Neural crest cell (in vitro differentiated cells): ENCODE measurements around the gene TMEM238L. TPM values are rescaled to one million over a fixed set of nuclear protein-coding genes. Genes with fewer than 3 reads are reported as not detected.

Experiments
- DNase-seq: peaks from one replicate; pipeline ENCODE4 v3.0.0; 2021; ENCODE audit warnings: low read depth, mixed read lengths, low spot score
- H3K27ac Mint-ChIP-seq: one replicate; pipeline ENCODE4 v1.8.0; 2021; ENCODE audit warnings: mild to moderate bottlenecking, mixed read lengths; ENCODE audit not compliant: unreplicated experiment
- H3K27me3 Mint-ChIP-seq: 2 replicates; pipeline ENCODE4 v1.8.0; 2021; ENCODE audit warnings: low read depth, mild to moderate bottlenecking, mixed read lengths
- H3K36me3 Mint-ChIP-seq: 2 replicates; pipeline ENCODE4 v1.8.0; 2021; ENCODE audit warnings: low read depth, mild to moderate bottlenecking, mixed read lengths
- H3K4me1 Mint-ChIP-seq: 2 replicates; pipeline ENCODE4 v1.8.0; 2021; ENCODE audit warnings: mixed read lengths
- H3K4me3 Mint-ChIP-seq: one replicate; pipeline ENCODE4 v1.8.0; 2021; ENCODE audit warnings: mild to moderate bottlenecking, mixed read lengths
- H3K9me3 Mint-ChIP-seq: 2 replicates; pipeline ENCODE4 v1.8.0; 2021; ENCODE audit warnings: mixed read lengths
- CTCF ChIP-seq: fragments of 200-600 bp; sonication (generic); conservative IDR thresholded peaks from 2 replicates; pipeline ENCODE4 v1.5.0; 2021; ENCODE audit warnings: antibody characterized with exemption, mild to moderate bottlenecking
- total RNA-seq: library from RNA; stranded (reverse); gene quantifications from 2 replicates; pipeline ENCODE4 v1.2.1, GENCODE V29; 2021

Gene TMEM238L
- total RNA-seq, 1 donor from 2014 or later, result not detected

GRCh38 chr17:10838682-10839081 lies 34.8 kb upstream of the TMEM238L start:
- Mint-ChIP-seq H3K9me3 (no peaks in the 10 kb centered on the region), H3K4me1 (peaks cover 5% of the 10 kb centered on the region), H3K36me3 (no peaks in the 10 kb centered on the region), H3K4me3 (no peak overlapping the region), H3K27me3 (peaks cover 10% of the 10 kb centered on the region), H3K27ac (no peak overlapping the region)
- DNase-seq, result no peak
- TF ChIP-seq CTCF, result no peak

GRCh38 chr17:10837921-10838320 lies 34.0 kb upstream of the TMEM238L start, which contains the start of gene PIRT:
Gene PIRT, minus strand, starts transcription at chr17:10838087. Its CDS starts 12,442 bp downstream, at chr17:10825645.
- H3K27ac Mint-ChIP-seq, result no peak within 1 kb of the TSS
- DNase-seq, result no peak
- TF ChIP-seq CTCF, result no peak
- peaks cover under 1% of the 10 kb centered on the region for H3K4me1 Mint-ChIP-seq
- H3K4me3 Mint-ChIP-seq, result no peak within 1 kb of the TSS
- H3K9me3 Mint-ChIP-seq, result no peaks in the 10 kb centered on the region
- H3K27me3 Mint-ChIP-seq, result peaks cover 5% of the 10 kb centered on the region
- no peaks in the 10 kb centered on the region for H3K36me3 Mint-ChIP-seq

- TF ChIP-seq CTCF, result no peak
- Mint-ChIP-seq H3K4me1 (peaks cover 5% of the 10 kb centered on the region), H3K36me3 (no peaks in the 10 kb centered on the region), H3K27ac (no peak overlapping the region), H3K4me3 (no peak overlapping the region), H3K27me3 (peaks cover 3% of the 10 kb centered on the region), H3K9me3 (no peaks in the 10 kb centered on the region)
- DNase-seq, result no peak
Measured at GRCh38 chr17:10836966-10837590, 33.2 kb upstream of the TMEM238L start.

GRCh38 chr17:10836145-10836544 lies 32.2 kb upstream of the TMEM238L start:
- Mint-ChIP-seq H3K27ac (no peak overlapping the region), H3K4me1 (peaks cover 5% of the 10 kb centered on the region), H3K9me3 (no peaks in the 10 kb centered on the region), H3K4me3 (no peak overlapping the region), H3K36me3 (no peaks in the 10 kb centered on the region), H3K27me3 (no peaks in the 10 kb centered on the region)
- no peak for TF ChIP-seq CTCF
- no peak for DNase-seq

- no peaks in the 10 kb centered on the region for H3K36me3 Mint-ChIP-seq
- no peaks in the 10 kb centered on the region for H3K27me3 Mint-ChIP-seq
- no peak for DNase-seq
- H3K9me3 Mint-ChIP-seq, result no peaks in the 10 kb centered on the region
- H3K4me3 Mint-ChIP-seq, result no peak overlapping the region
- no peak overlapping the region for H3K27ac Mint-ChIP-seq
- peaks cover 10% of the 10 kb centered on the region for H3K4me1 Mint-ChIP-seq
- no peak for TF ChIP-seq CTCF
Measured at GRCh38 chr17:10831696-10832095, 27.8 kb upstream of the TMEM238L start.
